Pancreas (tissue), 10 donors: ENCODE measurements around the gene SMIM11. TPM values are rescaled to one million over a fixed set of nuclear protein-coding genes. Genes with fewer than 3 reads are reported as not detected.
"Not testable (repeated sequence)": the region's sequence is repeated elsewhere in the genome, so short reads cannot be mapped to it uniquely, and the experiment has no call there.

Experiments
- ATAC-seq, 4 donors: fragments of 200-7000 bp; cut with Tn5 transposase; one replicate each; pipeline versions ENCODE4 v1.8.0 to v1.9.1; 2020; ENCODE audit warnings: mild to moderate bottlenecking in 4 of 4, moderate library complexity in 4 of 4
- DNase-seq, 6 donors: peaks; one replicate each; pipeline ENCODE4 v3.0.0-alpha.2; 2020
- FAIRE-seq: peaks from 2 replicates; lab custom pipeline; 2012; peaks lifted over from hg19 to GRCh38; lab: Jason Lieb, UNC
- H3K27ac ChIP-seq, 4 donors: fragments of 200-600 bp; sonication (generic); 1 replicate in 3 of 4; 2 replicates in 1 of 4; pipeline versions ENCODE4 v1.5.0 to v1.8.0; 2020
- H3K27me3 ChIP-seq, 4 donors: fragments of 200-600 bp; one replicate each; pipeline ENCODE4 v1.8.0; 2021
- H3K36me3 ChIP-seq, 3 donors: fragments of 200-600 bp; sonication (generic) in 1 of 3; one replicate each; pipeline versions ENCODE4 v1.5.0 to v1.8.0; 2020 to 2021
- H3K4me1 ChIP-seq, 3 donors: fragments of 200-600 bp; one replicate each; pipeline ENCODE4 v1.8.0; 2021
- H3K4me3 ChIP-seq, 4 donors: fragments of 200-600 bp; sonication (generic) in 2 of 4; one replicate each; pipeline versions ENCODE4 v1.5.0 to v1.8.0; 2020 to 2021
- H3K9me3 ChIP-seq, 4 donors: fragments of 200-600 bp; one replicate each; pipeline ENCODE4 v1.8.0; 2021
- WGBS, 2 donors: extraction: QIAGEN DNeasy Blood & Tissue Kit; methylation state at CpG; one replicate each; pipeline ENCODE4 v1.1.7; 2013; 5-methylcytosine and 5-hydroxymethylcytosine counted together
- intact Hi-C, 3 donors: fragments of 100-400 bp; cut with DNase I; formaldehyde crosslinking; loops; one replicate each; pipeline versions ENCODE4 v1.11.1 to v1.14.2; 2022
- polyA plus RNA-seq, 2 donors: library from polyadenylated mRNA; stranded (reverse); fragments of 200-250 nt; gene quantifications; one replicate each; pipeline ENCODE4 v1.2.3, GENCODE V29; 2013
- total RNA-seq, 6 donors: library from RNA; stranded (reverse); fragmentation: NEBNext Ultra II Directional in 4 of 6; extraction: Animal tissue kit (Norgen Biotek cat#: 25700) in 4 of 6; gene quantifications; one replicate each; pipeline versions ENCODE4 v1.2.1 to v1.2.4, GENCODE V29; 2021 to 2023
- donor health status: healthy with polysubstance abuse.
- donor health status: DM: no; HTN: no; CAD: no; lungs with moderate emphysema.
- donor health status: DM: no; HTN: no; CAD: no.
- donor health status: control.
- donor health status: control.
- donor health status: Bipolar disorder and iron deficiency.
- donor health status: DM: yes; HTN: yes; CAD: no.
- donor health status: DM: no; HTN: no; CAD: no.
- donor health status: DM: no; HTN: no; CAD: no.
- donor health status: DM: yes; HTN: yes; CAD: no.

Gene SMIM11
- total and polyA plus RNA-seq, 8 donors: 1.3 to 10.8 (median 3.3) TPM

GRCh38 chr21:34383724-34384415, 8.6 kb downstream of the SMIM11 start:
- H3K27me3 ChIP-seq, ATAC-seq, H3K27ac ChIP-seq, FAIRE-seq, H3K36me3 ChIP-seq, H3K4me1 ChIP-seq, H3K4me3 ChIP-seq, H3K9me3 ChIP-seq, DNase-seq, intact Hi-C loops: not testable (repeated sequence)
- no CpG with 5 or more reads among the region's 14 CpGs for WGBS, 2 donors

DNA sequence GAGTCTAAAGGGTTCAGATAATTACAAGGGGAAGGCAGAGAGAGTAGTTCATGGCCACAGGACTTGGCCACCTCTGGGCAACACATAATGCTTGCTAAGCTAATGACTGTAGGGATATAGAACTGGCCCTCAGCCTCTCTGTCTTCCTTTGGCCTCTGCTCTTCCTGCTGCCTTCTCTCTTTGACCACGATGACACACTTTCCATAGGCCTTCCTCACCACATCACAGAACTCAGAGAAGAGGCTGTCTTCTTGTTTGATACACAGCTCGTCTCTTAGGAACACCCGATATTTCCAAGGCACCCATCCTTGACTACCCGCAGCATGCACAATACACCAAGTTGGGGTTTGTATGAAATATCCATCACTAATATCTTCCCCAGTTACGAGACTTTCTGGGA, 25.2 kb downstream of the SMIM11 start:
- H3K9me3 ChIP-seq, DNase-seq, H3K4me1 ChIP-seq, ATAC-seq, H3K36me3 ChIP-seq, H3K27me3 ChIP-seq, intact Hi-C loops, FAIRE-seq, H3K27ac ChIP-seq, H3K4me3 ChIP-seq: not testable (repeated sequence)
- WGBS, 2 donors: no CpG with 5 or more reads among the region's 5 CpGs

GRCh38 chr21:34404742-34405141, 29.4 kb downstream of the SMIM11 start:
- DNase-seq, H3K4me1 ChIP-seq, H3K4me3 ChIP-seq, H3K36me3 ChIP-seq, intact Hi-C loops, H3K9me3 ChIP-seq, H3K27me3 ChIP-seq, FAIRE-seq, ATAC-seq, H3K27ac ChIP-seq: not testable (repeated sequence)
- no CpG with 5 or more reads among the region's 5 CpGs for WGBS, 2 donors

DNA sequence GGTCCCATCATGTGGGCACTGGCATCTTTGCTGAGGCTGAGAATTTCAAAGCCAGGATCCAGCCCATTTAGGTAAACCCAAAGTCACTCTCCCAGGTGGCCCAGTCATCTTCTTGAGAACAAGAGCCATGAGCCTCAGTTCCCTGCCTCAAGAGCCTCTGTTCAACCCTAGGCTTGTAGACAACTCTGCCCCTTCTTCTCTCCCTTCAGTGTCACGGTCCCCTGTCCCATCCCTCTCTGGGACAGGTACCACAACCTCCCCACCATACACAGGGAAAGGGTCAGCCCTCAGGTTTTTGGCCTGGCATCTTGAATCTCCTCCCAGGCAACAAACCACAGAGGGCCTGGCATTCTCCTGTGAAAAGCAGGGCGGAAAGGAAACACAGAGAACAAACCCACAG, 30.4 kb downstream of the SMIM11 start:
- H3K36me3 ChIP-seq, intact Hi-C loops, DNase-seq, H3K4me3 ChIP-seq, H3K27me3 ChIP-seq, H3K27ac ChIP-seq, FAIRE-seq, ATAC-seq, H3K9me3 ChIP-seq, H3K4me1 ChIP-seq: not testable (repeated sequence)
- no CpG with 5 or more reads among the region's 2 CpGs for WGBS, 2 donors

DNA sequence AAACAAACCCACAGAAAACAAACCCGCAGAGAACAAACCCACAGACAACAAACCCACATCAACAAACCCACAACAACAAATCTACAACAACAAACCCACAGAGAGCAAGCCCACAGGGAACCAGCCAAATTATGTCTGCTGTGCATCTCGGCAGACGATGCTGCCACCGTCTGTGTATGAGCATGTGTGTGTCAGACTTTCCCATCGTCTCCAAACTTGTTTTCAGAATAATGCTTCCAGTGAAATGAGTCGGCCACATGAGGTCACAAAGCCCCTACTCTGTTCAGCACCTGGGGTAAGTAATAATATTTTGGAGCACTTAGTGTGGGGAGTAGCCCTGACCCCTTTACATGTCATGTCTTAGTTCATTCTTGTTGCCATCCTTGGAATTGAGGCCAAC, 30.8 kb downstream of the SMIM11 start:
- H3K9me3 ChIP-seq, DNase-seq, H3K4me3 ChIP-seq, intact Hi-C loops, H3K27ac ChIP-seq, H3K36me3 ChIP-seq, H3K4me1 ChIP-seq, H3K27me3 ChIP-seq, ATAC-seq, FAIRE-seq: not testable (repeated sequence)
- no CpG with 5 or more reads among the region's 6 CpGs for WGBS, 2 donors

DNA sequence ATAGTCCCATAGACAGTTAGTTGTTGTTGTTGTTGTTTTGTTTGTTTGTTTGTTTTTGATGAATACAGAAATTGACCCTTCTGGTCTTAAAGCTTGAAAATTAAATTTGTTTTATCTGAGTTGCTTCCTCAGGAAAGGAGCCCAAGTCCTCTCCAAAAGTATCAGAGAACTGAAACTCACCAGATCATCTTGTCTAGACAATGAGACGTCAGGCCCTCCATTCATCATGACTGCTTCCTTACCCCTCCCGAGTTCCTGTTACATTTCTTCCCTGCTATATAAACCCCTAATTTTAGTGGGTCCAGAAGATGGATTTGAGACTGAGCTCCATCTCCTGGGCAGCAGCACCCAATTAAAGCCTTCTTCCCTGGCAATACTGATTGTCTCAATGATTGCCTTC, 31.4 kb downstream of the SMIM11 start:
- intact Hi-C loops, H3K27ac ChIP-seq, ATAC-seq, DNase-seq, FAIRE-seq, H3K27me3 ChIP-seq, H3K9me3 ChIP-seq, H3K36me3 ChIP-seq, H3K4me3 ChIP-seq, H3K4me1 ChIP-seq: not testable (repeated sequence)
- no CpG with 5 or more reads among the region's 2 CpGs for WGBS, 2 donors

GRCh38 chr21:34407294-34407693, 32.0 kb downstream of the SMIM11 start:
- H3K36me3 ChIP-seq, H3K27me3 ChIP-seq, FAIRE-seq, DNase-seq, H3K4me1 ChIP-seq, ATAC-seq, H3K27ac ChIP-seq, H3K4me3 ChIP-seq, intact Hi-C loops, H3K9me3 ChIP-seq: not testable (repeated sequence)
- no CpG with 5 or more reads among the region's 9 CpGs for WGBS, 2 donors

DNA sequence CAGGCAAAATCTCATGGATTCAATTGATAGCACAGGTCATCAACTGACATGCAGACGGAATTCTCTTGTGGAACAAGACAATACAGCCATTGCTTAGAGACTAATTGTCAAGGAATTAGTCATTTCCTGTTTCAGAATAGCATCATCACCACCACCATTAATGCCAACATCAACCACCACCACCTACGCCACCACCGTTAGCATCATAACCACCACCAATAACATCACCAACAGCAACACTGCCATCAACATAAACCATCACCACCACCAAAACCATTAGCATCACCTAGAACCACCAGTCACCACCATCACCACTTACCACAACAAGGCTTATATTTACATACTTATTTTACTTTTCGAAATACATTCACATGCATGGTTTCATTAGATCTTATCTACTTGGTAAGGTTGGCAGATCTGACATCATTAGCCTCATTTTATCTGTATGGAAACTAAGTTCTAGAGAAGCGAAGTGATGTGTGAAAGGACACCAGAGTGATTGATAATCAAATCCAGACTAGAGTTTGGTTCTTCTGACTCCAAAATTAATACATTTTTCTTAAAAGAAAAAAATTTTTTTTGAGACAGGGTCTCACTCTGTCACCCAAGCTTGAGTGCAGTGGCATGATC, 42.3 kb downstream of the SMIM11 start:
- H3K9me3 ChIP-seq, DNase-seq, H3K27me3 ChIP-seq, H3K27ac ChIP-seq, intact Hi-C loops, H3K36me3 ChIP-seq, FAIRE-seq, H3K4me3 ChIP-seq, ATAC-seq, H3K4me1 ChIP-seq: not testable (repeated sequence)
- no CpG with 5 or more reads among the region's 5 CpGs for WGBS, 2 donors

DNA sequence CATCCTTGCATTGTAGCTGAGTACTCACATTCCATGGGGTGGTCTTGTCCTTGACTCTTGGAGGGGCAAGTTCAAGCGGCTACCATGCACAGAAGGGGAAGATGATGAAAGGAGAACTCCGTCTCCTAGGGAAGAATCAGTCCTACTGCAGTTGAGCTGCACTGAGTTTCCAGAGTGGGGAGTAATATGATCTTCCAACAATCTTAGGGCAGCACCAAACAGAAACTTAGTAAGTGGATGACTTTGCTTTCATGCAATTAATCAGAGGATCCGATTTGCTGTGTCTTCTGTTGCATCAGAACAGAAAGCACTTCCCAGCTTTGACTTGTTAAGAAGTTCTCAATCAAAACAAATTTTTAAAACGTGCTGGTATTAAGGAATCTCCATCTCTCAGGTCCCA, 48.5 kb downstream of the SMIM11 start, which contains the start of gene SMIM34:
Gene SMIM34, minus strand, starts transcription at position 147 of the 400 bp plus-strand sequence. Its CDS starts 112 bp downstream, at position 35.
- H3K36me3 ChIP-seq, DNase-seq, FAIRE-seq, H3K9me3 ChIP-seq, ATAC-seq, H3K4me3 ChIP-seq, H3K27me3 ChIP-seq, intact Hi-C loops, H3K4me1 ChIP-seq, H3K27ac ChIP-seq: not testable (repeated sequence)
- WGBS, 2 donors: no CpG with 5 or more reads among the region's 4 CpGs

DNA sequence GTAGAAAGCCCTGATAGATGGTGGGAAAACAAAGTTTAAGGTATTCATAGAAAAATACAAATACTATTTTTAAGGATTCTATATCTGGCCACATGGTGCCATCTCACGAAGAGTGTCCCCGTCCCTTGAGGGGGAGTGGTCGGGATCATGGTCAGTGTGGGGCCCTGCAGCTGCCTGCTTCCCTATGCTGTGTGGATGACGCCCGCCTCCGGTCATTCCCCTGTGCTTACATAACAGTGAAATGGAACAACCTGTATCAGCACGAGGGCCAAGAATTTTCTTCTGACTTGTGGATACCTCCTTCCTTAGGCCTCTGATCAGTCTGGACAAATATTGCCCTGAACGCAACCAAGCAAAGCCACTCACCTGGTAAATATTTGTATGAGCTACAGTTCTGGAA, 52.0 kb downstream of the SMIM11 start:
- H3K36me3 ChIP-seq, H3K27me3 ChIP-seq, intact Hi-C loops, H3K4me3 ChIP-seq, DNase-seq, FAIRE-seq, H3K9me3 ChIP-seq, H3K27ac ChIP-seq, H3K4me1 ChIP-seq: not testable (repeated sequence)
- peak in 1 of 4 donors; percentile 35 for ATAC-seq
- no CpG with 5 or more reads among the region's 8 CpGs for WGBS, 2 donors

DNA sequence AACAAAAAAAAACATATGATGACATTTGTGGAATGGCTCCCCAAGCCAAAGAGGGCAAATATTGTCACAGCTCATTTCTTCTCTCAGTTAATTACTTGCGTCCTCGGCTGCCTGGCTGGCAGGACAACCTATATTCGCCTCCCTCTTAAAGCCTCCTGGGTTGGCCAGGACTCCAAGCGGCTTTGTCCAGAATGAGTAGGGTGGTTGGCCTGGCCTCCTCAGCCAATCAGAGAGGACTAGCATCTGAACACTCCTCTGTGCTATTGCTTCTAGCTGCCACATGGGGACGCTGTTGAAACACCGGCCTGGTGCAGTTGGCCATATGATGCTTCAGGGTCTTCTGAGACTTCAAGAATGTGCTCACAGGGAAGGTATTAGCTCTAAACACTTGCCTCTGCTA, 53.1 kb downstream of the SMIM11 start:
- H3K4me1 ChIP-seq, FAIRE-seq, H3K27me3 ChIP-seq, H3K4me3 ChIP-seq, H3K36me3 ChIP-seq, ATAC-seq, H3K9me3 ChIP-seq, DNase-seq, intact Hi-C loops, H3K27ac ChIP-seq: not testable (repeated sequence)
- no CpG with 5 or more reads among the region's 6 CpGs for WGBS, 2 donors

GRCh38 chr21:34429710-34430109, 54.4 kb downstream of the SMIM11 start:
- H3K36me3 ChIP-seq, DNase-seq, H3K4me3 ChIP-seq, H3K9me3 ChIP-seq, H3K4me1 ChIP-seq, FAIRE-seq, intact Hi-C loops, H3K27ac ChIP-seq, H3K27me3 ChIP-seq: not testable (repeated sequence)
- WGBS, 2 donors: no CpG with 5 or more reads among the region's 5 CpGs
- peak in 2 of 4 donors; percentile 75 to 79 for ATAC-seq
